DMS 273 treated with DMSO at 0.1 percent for 48 hours (cell line): ENCODE data around the gene RASSF10.

ENCODE experiments used
- DNase-seq: peaks from one replicate; lab custom pipeline; 2025; lab: John Stamatoyannopoulos, UW

The RASSF10 gene

GRCh38 chr11:13055200-13055599 lies 46.1 kb downstream of the RASSF10 start:
- DNase-seq, result no peak

- no peak for DNase-seq
Measured at GRCh38 chr11:13061294-13061990, 52.3 kb downstream of the RASSF10 start.
